Measurements from ENCODE around the gene SETD3.

The SETD3 gene

DNA sequence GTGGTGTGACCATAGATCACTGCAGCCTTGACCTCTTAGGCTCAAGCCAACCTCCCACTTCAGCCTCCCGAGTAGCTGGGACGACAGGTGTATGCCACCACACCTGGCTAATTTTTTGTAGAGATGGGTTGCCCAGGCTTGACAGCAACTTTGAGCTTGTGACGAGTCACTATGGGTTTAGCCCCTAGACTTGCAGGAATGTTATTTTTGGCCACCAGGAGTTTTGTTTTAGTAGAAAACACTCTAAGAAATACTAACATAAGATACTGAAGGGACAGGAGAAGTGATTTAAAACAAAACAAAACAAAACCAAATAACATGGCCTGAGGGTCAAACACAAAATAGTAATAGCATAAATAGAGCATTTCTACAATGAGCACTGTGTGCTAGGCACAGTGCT is 26.4 kb downstream of the SETD3 start:
- DNase-seq: no peak

DNA sequence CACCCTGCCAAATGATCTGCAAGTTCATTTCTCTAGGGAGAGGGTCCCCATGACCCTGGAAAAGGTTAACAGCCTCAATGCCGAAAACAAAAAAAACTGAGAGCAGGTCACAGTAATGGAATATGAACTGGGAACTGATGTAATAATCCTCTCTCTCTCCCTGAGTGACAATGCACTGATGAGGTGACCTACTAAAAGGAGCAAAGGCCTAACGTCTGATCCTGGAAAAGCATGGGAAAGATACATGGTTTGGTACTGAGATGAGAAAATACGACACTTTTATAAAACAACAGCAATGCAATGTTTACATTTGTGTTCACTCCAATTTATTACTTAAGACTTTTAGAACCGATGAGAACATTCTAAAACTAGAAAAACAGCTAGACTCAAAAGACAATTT is 27.7 kb downstream of the SETD3 start:
- DNase-seq: no peak

DNA sequence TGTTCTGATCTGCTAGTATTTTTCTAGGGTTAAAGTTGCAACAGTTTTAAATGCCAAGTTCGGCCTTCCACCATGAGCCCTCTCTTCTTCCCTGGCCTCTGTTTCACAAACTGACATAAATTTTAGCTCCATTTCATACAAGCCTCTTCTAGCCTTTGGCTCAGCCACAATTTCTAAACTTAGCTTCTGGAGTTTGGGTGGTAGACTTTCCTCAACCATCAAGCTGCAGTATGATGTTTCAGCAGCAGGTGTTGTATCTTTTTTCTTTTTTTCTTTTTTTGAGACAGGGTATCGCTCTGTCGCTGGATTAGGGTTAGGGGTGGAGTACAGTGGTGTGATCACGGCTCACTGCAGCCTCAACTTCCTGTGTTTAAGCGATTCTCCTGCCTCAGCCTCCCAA is 29.4 kb downstream of the SETD3 start:
- DNase-seq: no peak

DNA sequence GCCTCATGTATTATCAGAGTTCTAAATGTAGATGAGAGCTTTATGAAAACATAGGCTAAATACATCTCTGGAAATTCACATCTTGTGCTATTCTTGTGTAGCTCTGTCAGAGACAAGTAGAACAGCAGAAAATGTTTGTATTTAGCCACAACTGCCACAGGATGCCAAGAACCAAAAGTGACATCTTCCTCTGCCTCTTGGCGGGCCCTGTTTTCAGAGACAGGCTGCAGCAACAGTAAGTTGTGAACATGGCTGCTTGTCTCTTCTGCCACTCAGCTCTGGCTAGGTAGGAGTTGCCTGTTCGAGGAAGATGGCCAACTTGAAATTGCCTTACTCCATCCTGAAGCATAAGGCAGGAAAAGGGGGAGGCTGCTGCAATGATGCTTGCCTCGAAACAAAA is 30.4 kb downstream of the SETD3 start:
- no peak for DNase-seq

DNA sequence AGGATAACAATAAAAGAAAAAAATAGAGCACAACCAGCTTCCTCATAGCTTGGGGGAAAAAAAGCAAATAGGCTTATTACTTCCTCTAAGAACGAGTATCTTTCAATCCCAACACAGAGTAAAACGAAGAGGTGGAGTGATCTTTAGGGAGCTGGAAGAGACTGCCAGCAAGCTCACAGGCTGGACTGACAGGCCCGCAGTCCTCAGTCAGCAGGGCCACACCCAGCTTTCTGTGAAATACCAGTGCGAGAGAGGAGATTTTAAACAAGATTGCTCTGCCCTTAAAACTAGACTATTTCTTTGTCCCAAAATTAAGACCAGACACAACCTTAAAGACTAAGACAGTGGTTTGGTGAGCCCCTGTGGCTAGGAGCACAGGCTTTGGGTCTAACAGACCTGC is 32.9 kb downstream of the SETD3 start:
- no peak for DNase-seq

DNA sequence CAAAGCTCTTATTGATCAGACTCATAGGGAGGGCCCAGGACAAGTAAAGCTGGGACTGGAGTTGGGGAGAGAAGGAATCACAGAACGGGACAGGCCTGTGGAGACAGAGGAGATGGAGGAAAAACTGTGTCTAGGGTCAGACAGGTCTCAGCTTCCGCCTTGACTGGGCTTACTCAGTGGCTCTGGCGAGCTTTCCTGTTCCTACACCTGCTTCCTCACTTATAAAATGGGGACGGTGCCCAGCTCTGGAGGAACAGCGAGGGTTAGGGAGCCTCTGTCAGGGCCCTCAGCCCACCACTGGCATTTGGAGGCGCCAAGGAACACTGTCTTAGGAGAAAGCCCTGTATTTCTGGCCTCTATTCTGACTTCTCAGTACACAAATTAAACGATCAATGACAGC is 34.7 kb downstream of the SETD3 start:
- no peak for DNase-seq

DNA sequence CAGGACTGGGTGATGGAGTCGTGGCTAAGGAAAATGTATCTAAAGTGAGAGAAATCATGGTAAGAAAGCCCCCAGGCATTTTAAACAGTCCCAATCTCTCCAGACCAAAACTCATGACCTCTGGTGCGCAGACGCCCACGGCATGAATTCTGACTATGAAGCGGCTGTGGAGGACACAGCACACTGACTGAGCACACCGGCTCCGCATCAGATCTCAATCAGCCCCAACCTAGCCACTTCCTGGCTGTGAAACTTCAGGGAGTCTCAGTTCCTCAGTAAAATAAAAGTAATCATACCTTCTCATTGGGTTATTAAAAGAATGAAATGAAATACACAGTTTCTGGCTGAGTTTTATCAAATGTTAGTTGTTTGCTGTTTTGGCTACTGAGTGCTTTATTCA is 38.7 kb downstream of the SETD3 start:
- DNase-seq: no peak

DNA sequence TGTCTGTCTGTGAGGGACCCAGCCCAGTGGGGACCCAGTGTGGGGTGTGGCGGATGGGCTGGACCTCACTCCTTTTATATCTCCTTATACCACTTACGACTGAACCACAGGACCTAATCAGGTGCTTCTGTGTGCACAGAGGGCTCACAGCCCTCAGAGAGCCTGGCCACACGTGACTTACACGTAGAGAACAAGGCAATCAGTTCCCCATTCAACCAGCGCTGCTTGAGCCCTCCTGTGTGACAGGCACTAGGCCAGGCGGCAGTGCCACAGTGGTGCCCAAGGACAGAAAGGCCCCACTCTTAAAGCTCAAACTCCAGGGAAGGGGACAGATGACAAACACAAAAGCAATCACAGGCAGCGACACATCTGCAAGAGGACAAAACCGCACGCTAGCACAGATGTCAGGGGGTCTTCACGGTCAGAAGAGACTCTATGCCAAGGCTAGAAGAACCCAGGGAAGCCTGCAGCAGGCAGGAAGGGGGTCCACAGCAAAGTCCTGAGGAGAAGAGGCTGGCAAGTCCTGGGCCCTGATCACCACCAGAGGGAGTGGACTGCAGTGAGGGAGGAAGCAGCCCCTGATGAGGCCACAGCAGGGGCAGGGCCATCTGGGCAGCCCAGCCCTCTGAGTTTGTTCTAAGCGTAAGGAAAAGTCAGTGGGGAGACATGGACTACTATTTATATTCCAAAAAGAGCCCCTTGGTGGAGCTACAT is 39.3 kb downstream of the SETD3 start:
- no peak for DNase-seq

DNA sequence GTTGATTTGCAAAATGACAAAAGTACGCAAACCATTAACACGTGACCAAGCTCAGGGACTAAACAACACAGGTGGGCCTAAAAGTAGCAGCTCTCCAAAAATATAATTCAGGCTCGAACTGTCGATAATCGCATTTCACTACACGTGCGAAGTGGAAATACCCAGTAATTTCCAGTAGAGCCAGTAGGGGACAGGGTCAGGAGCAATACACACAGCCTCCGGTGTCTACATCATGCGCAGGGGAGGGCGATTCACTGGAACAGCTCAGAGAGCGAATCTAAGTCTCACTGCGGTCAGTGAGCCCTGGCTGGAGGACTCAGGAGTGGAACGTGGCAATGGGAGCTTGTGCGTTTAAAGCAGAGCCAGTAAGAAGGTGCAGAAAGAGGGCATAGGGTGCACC is 40.4 kb downstream of the SETD3 start:
- DNase-seq: no peak

DNA sequence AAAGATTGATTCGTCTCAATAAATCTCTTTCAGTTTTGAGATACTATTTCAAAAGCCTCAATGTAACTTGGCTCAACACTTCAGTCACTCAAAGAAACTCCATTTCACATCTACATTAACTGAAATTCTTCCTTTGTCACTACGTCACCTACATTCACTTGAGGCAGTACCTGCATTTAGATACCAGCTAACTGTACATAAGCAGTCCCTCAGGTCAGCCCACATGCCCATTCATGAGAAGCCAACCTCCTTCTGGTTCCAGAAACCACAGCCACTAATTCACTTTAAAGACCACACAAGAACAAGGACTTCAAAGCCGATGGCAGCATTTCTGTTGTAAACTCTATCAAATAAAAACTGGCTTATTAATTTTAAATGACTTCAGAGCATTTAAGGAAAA is 43.0 kb downstream of the SETD3 start:
- DNase-seq: no peak

DNA sequence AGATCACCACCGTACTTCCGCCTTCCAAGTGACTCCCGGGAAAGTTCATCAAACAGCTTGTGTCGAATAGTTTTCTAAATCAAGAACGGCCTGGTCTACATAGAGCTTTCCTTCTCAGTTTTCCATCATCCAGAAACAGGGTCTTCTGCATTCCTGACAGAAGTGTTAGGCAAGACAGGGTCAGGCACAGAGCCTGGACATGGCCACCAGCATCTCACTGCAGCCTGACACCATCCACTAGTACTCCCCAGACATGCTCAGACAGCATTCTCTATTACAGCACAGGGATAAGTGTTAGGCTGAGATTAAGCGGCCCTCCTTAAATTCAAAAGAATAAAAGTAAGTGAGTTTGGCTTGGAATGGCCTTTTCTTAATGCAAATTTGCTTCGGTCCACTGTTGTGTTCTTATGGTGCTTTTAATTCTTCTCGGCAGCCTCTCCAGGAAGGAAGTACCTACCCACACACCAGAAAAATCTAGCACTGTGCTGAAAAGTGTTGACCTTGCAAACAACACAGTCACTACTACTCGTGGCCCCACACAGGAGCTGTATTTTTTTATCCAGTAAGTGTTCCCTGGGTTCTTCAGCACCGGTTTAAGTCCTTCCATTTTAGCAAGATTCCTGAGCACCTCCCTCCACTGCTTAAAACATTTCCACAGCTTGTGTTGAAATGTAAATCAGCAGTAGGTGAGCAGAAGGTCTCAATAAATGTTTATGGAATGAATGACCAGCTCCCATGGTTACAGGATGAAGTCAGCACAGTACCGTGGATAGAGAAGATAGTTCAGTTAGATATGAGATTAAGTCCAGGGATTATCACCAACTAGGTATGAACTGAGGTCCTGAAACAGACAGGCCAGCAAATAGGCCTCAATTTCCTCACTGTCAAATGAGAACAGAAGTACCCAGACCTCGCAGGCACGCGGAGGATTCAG is 44.1 kb downstream of the SETD3 start:
- DNase-seq: no peak

DNA sequence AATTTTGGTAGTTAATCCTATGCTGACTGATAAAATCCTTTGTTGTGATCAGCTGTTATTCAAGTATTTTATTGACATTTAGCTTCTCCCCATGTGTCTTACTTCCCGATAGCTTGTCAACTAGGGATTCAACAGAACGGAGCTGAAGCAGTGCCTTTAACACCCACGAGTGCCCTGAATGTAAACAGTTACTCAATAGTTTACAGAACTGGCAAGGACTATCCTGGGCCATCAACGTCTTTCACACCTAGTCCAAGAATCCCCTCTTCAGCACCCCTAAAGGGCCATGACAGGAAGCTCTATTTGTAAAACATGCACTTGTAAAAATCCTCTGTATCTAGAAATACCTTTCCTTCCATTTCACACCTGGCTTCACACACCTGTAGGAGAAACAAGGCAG is 45.3 kb downstream of the SETD3 start:
- no peak for DNase-seq

DNA sequence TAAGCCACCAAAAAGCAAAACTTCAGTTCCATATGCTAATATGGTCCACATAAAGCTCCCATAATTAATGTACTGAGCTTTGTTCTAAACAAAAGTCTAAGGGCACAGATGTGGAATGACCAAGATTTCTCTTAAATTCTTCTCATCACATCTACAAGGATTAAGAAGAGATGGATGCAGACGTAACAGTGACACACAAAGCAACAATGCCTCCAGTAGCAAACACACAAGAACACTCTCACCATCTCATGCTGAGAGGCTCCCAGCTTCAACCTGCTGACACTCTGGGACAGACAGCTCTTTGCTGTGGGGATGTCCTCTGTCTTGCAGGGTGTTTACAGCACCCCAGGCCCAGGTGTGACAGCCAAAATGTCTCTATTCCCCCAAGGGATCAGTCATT is 48.2 kb downstream of the SETD3 start:
- no peak for DNase-seq

DNA sequence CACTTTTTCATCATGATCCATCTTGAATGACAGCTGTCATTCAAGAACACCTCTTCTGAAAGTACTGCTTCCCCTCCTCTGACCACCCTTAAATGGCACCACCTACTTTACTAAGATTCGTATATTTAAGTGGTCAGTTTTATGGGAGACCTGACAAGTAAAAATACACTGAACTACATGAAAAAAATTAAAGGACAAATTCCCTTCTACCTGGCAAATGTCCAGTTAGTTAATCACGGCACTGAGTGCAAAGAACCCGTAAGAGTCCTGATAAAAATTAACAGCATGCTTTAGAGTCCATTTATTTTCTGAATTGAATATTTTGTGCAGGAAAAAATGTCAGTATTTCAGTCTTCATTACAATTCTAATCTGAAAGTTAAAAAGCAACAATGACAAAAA is 48.7 kb downstream of the SETD3 start:
- no peak for DNase-seq

DNA sequence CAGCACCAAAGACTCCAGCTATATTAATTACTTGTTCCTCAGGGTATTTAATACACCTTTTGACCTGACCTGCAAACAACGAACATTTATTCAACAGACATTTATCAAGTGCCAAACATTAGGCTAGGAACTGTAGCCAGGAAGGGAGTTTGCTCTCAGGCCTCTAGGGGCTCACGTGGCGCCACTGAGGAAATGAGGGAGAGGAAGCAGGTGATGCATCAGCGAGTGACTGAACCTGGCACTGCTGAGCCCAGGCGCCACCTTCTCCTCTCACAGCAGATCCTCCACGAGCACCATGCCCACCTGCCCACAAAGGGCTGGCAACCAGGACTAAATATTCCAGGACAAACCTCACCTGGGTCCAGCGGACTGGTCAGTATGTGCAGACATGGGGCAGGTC is 50.2 kb downstream of the SETD3 start:
- DNase-seq: no peak

DNA sequence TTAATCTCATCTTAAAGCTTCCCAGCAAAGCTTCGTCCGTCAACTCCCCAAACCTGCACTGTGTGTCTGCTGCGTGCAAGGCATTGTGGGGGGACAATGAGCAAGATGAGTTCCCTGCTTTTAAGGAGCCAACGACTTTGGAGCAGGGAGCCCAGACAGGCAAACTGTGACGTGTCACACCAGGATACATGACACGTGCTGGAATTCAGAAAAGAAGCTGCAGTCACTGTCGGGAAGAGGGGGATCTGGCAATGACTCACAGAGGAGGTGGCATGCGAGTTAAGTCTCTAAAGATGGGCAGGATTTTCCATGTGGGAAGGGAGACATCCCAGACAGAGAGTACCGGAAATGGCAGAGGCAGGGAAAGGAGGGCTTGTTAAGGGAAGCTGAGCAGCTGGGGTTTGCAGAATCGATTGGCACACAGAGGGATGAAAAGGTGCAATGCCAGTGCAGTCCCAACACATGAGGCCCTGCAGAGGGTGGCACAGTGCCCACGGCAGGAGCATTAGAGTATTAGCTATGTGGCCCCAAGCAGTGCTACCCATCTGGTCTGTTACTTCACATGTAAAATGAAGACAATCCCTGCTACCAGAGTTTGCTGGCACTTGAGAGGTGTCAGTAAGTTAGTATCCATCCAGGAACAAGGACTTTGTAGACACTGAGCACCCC is 52.9 kb downstream of the SETD3 start:
- DNase-seq: no peak

DNA sequence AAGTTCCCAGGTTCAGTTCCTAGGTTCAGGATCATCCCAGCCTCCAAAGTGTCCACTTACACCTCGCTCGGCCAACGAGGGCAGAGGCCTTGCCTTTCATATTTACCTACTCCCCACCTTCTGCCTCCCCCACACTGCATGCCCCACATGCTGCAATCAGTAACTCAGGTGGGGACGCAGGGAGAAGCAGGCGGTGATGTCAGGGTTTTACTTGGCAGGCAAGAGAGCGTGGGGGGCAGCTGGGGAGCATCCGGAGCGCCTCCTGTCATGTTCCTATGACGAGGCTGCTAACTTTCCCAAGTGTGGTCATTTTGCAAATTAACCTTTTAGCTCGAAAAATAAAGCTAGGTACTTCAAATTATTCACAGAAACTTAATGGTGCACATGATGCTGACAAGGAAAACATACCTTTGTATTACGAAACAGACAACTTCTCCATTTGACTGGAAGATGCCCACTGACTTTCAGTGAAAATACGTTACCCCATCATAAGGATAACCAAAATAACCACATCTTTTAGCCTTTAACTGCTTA is 53.8 kb downstream of the SETD3 start:
- DNase-seq: no peak

DNA sequence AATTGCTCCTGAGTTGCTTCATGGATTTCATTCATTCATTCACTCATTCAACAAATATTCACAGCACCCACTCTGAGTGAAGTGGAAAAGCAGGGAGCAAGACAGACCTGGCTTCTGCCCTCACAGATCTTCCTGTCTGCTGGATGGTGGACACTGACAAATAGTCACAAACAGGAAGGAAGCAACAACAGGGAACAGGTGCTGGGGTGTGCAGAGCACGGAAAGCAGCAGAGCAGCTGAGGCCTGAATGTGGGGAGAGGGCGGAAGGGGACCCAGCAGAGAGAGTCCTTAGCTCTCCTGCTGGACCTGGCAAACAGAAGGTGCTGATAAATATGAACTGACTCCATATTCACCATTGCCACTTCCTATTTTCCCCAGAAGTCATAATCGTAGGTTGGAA is 54.4 kb downstream of the SETD3 start:
- DNase-seq: no peak

DNA sequence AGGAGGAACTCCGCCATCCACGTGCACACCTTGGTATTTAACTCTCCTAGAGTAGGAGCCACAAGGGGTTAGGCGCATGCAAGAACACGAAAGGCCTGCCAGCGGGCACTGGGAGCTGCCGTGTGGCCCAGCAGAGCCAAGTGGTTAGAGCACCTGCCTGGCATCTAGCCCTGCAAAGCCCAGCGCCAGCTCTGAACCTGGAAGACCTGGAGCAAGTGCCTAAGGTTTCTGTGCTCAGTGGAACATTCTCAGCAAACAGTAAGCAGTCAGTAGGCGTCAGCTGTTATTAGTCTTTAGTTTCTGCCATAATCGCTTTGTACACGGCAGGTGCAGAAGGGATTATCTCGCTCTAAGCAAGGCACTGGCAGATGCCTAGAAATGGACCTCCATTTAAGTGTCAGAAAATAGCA is 55.4 kb downstream of the SETD3 start:
- DNase-seq: no peak

DNA sequence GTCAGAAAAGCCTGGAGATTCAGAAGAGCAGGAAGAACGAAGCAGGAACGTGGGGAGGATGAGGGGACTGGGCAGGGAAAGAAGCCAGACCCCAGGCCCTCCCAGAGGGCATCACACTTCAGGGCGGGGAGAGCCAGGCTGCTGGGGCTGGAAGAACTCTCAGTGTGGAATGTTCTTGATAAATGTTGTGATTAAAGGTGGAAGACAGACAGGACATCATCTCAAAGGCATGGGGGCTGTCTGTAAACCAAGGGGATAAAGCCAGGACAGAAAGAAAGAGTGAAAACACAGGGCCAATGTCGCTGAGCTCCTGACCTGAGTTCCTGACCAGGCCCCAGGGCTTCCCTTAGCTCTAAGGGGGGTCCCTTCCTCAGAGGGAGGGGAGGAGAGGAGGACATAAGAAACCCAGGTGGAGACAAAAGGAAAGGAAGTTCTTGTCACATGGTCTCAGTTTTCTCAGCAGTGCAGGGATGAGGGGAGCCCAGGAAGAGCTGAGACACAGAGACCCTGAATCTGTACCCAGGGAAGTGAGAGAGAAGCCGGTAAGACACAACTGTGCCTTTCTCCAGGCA is 56.3 kb downstream of the SETD3 start:
- DNase-seq: no peak

DNA sequence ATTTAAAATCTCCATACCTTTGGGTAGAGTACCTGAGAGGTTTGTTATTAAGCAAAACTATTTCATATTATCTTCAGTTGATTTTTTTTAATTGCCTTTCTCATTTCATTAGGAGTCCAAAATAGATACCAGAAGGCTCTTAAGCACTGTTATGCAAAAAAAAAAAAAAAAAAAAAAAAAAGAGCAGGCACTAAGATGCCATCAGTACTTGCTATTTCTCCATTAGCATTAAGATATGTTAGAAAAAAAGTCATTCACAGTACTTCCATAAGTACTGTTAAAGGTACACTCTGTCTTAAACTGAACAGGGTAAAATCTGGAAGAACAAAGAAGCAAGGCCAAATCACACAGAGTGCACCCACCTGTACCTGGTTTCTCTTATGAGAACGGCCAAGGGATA is 57.2 kb downstream of the SETD3 start:
- no peak for DNase-seq

DNA sequence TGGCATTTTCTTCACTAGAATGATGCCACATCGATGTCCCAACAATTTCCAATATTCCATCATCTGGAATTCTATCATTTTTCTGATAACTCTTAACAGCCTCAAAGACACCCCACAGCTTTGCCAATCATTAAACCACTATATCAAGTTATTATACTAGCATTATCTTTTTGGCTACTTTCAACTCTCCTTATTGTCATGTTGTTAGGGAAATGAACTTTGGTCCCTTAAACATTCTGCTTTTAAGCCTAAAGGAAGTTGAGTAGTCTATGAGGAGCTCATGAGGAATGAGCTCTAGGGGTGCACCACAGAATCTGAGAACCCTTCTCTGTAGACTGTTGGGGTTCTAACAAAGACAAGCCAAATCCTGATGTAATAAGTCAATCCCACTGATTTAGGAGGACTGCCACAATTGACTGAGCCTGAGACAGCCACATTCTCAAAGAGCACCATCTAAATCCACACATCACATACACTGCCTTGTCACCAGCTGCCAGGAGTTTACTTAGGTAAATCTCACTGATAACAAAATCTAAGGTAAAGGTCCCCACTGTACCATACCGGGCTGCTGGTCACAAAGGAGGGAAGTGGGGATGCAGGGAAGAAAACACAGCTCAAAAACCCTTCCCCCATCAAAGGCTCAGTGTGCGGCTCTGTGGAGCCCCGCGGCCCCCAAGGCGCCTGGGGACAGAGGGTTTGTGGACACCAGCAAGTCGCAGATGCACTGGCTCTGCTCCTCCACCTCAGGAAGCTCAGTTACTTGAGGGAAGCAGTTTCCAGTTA is 58.2 kb downstream of the SETD3 start:
- DNase-seq: no peak
